ENCODE measurements around the gene WBP1L. TPM values are rescaled to one million over a fixed set of nuclear protein-coding genes. Genes with fewer than 3 reads are reported as not detected.
A peak's percentile ranks its signal among the peaks of the same experiment; 100 is the strongest.

WBP1L gene
- total and polyA plus RNA-seq, 2 of the 13 experiments (the other 11 are each of a cell fraction or from before 2014, with no cell fraction given) = 8.3 to 12.3 TPM

GRCh38 chr10:102850025-102850518, 106.3 kb downstream of the WBP1L start (continued):
- TF ChIP-seq ZNF777 (CRISPR knock-in tag; IDR thresholded peaks at IDR 0.05) (no peak), NONO (IDR thresholded peaks at IDR 0.05) (no peak), NONO (CRISPR knock-in tag; conservative IDR thresholded peaks at IDR 0.05) (peak; percentile 75), GRHL1 (CRISPR knock-in tag; conservative IDR thresholded peaks at IDR 0.05) (no peak), ZNF841 (CRISPR knock-in tag; IDR thresholded peaks at IDR 0.05; ENCODE audit: borderline replicate concordance) (no peak), ZNF296 (CRISPR knock-in tag; conservative IDR thresholded peaks at IDR 0.05) (no peak; the same call in 1 of the 2 replicates), JARID2 (CRISPR knock-in tag; IDR thresholded peaks at IDR 0.05; ENCODE audit: insufficient replicate concordance) (no peak), SNAPC5 (CRISPR knock-in tag; IDR thresholded peaks at IDR 0.05; ENCODE audit: borderline replicate concordance) (no peak; the same call in 1 of the 2 replicates), ZNF160 (CRISPR knock-in tag; IDR thresholded peaks at IDR 0.05) (peak; percentile 73; the same call in 1 of the 2 replicates), SNAPC2 (CRISPR knock-in tag; IDR thresholded peaks at IDR 0.05) (no peak), MIXL1 (CRISPR knock-in tag; IDR thresholded peaks at IDR 0.05) (peak; percentile 99), ZFP82 (CRISPR knock-in tag; IDR thresholded peaks at IDR 0.05; ENCODE audit: borderline replicate concordance) (no peak), NFIB (CRISPR knock-in tag; IDR thresholded peaks at IDR 0.05; ENCODE audit: borderline replicate concordance) (peak; percentile 26; the same call in 1 of the 2 replicates), ZNF766 (CRISPR knock-in tag; IDR thresholded peaks at IDR 0.05; ENCODE audit: borderline replicate concordance) (no peak), SP4 (CRISPR knock-in tag; IDR thresholded peaks at IDR 0.05) (no peak), TFDP2 (CRISPR knock-in tag; IDR thresholded peaks at IDR 0.05) (no peak; the same call in 1 of the 2 replicates), HMG20B (CRISPR knock-in tag; conservative IDR thresholded peaks at IDR 0.05) (no peak), PAX8 (CRISPR knock-in tag; IDR thresholded peaks at IDR 0.05; ENCODE audit: borderline replicate concordance) (no peak), REL (CRISPR knock-in tag; conservative IDR thresholded peaks at IDR 0.05) (no peak), MYPOP (CRISPR knock-in tag; IDR thresholded peaks at IDR 0.05) (peak; percentile 78; the same call in 1 of the 2 replicates), ZBTB25 (CRISPR knock-in tag; IDR thresholded peaks at IDR 0.05) (peak; percentile 68; the same call in 1 of the 2 replicates), TP53 (CRISPR knock-in tag; conservative IDR thresholded peaks at IDR 0.05) (no peak), IRF9 (CRISPR knock-in tag; IDR thresholded peaks at IDR 0.05; ENCODE audit: borderline replicate concordance) (no peak), ZNF660 (CRISPR knock-in tag; IDR thresholded peaks at IDR 0.05; ENCODE audit: borderline replicate concordance, low read depth) (no peak), FOXK1 (CRISPR knock-in tag; IDR thresholded peaks at IDR 0.05; ENCODE audit: borderline replicate concordance, low read depth) (peak; percentile 96)
